ENCODE measurements around the gene SEMA3A.

Gene SEMA3A

GRCh38 chr7:84049071-84049836 lies 145.3 kb downstream of the SEMA3A start:
- ATAC-seq = no peak
- TF ChIP-seq CSDC2 (CRISPR knock-in tag; IDR thresholded peaks at IDR 0.05) = no peak
- no peak for TF ChIP-seq ESRRG (CRISPR knock-in tag; IDR thresholded peaks at IDR 0.05)
- peak; percentile 74 for TF ChIP-seq ISL1 (CRISPR knock-in tag; IDR thresholded peaks at IDR 0.05)

- peak; percentile 72 for ATAC-seq
- TF ChIP-seq BACH2 (CRISPR knock-in tag; IDR thresholded peaks at IDR 0.05; ENCODE audit: borderline replicate concordance) = no peak
- no peak for TF ChIP-seq TOX (CRISPR knock-in tag; IDR thresholded peaks at IDR 0.05; ENCODE audit: borderline replicate concordance)
- peak; percentile 34; the same call in 1 of the 2 replicates for TF ChIP-seq TCF4 (CRISPR knock-in tag; IDR thresholded peaks at IDR 0.05; ENCODE audit: borderline replicate concordance)
- TF ChIP-seq ARNTL (CRISPR knock-in tag; IDR thresholded peaks at IDR 0.05; ENCODE audit: borderline replicate concordance, low read depth) = no peak
- no peak for TF ChIP-seq ZNF565 (CRISPR knock-in tag; conservative IDR thresholded peaks at IDR 0.05; ENCODE audit: low read depth)
- TF ChIP-seq PPARA (CRISPR knock-in tag; IDR thresholded peaks at IDR 0.05; ENCODE audit: borderline replicate concordance) = no peak
- TF ChIP-seq CSRNP3 (CRISPR knock-in tag; IDR thresholded peaks at IDR 0.05) = no peak
- peak; percentile 95 for TF ChIP-seq ISL1 (CRISPR knock-in tag; IDR thresholded peaks at IDR 0.05)
- TF ChIP-seq ZC3H10 (CRISPR knock-in tag; IDR thresholded peaks at IDR 0.05) = no peak
- 0 out of 2 replicates have a peak, but pooled peaks have one; percentile 73 for TF ChIP-seq SNAI2 (CRISPR knock-in tag; IDR thresholded peaks at IDR 0.05)
- peak; percentile 78; the same call in 1 of the 2 replicates for TF ChIP-seq CREB5 (CRISPR knock-in tag; IDR thresholded peaks at IDR 0.05; ENCODE audit: low read depth)
- no peak for TF ChIP-seq ZFP30 (CRISPR knock-in tag; IDR thresholded peaks at IDR 0.05)
- peak; percentile 77; the same call in 1 of the 2 replicates for TF ChIP-seq ZFP3 (CRISPR knock-in tag; IDR thresholded peaks at IDR 0.05)
- no peak for TF ChIP-seq OSR1 (CRISPR knock-in tag; IDR thresholded peaks at IDR 0.05)
- peak; percentile 74; the same call in 1 of the 2 replicates for TF ChIP-seq CSDC2 (CRISPR knock-in tag; IDR thresholded peaks at IDR 0.05)
- TF ChIP-seq PATZ1 (CRISPR knock-in tag; IDR thresholded peaks at IDR 0.05; ENCODE audit: borderline replicate concordance) = peak; percentile 90
- TF ChIP-seq GLIS3 (CRISPR knock-in tag; IDR thresholded peaks at IDR 0.05) = no peak
- peak; percentile 90; the same call in 1 of the 2 replicates for TF ChIP-seq POU6F1 (CRISPR knock-in tag; IDR thresholded peaks at IDR 0.05; ENCODE audit: borderline replicate concordance, low read depth)
- TF ChIP-seq ZNF70 (CRISPR knock-in tag; IDR thresholded peaks at IDR 0.05) = no peak
- TF ChIP-seq ZNF8 (CRISPR knock-in tag; IDR thresholded peaks at IDR 0.05) = peak; percentile 40; the same call in 1 of the 2 replicates
Observed at GRCh38 chr7:84047085-84047484, 147.5 kb downstream of the SEMA3A start.

GRCh38 chr7:84044834-84045233 lies 149.8 kb downstream of the SEMA3A start:
- ATAC-seq = no peak
- TF ChIP-seq RARB (CRISPR knock-in tag; IDR thresholded peaks at IDR 0.05) (no peak), PPARA (CRISPR knock-in tag; IDR thresholded peaks at IDR 0.05; ENCODE audit: borderline replicate concordance) (no peak), CREB5 (CRISPR knock-in tag; IDR thresholded peaks at IDR 0.05; ENCODE audit: low read depth) (no peak), PATZ1 (CRISPR knock-in tag; IDR thresholded peaks at IDR 0.05; ENCODE audit: borderline replicate concordance) (no peak), ZNF8 (CRISPR knock-in tag; IDR thresholded peaks at IDR 0.05) (no peak), TSHZ2 (CRISPR knock-in tag; IDR thresholded peaks at IDR 0.05) (no peak)
